ENCODE measurements around the gene CACNA2D4.

CACNA2D4 gene

GRCh38 chr12:1800401-1801302, 117.8 kb downstream of the CACNA2D4 start:
- no peak for DNase-seq (ENCODE audit: low read depth)

- no peak for DNase-seq (ENCODE audit: low read depth)
Measured at GRCh38 chr12:1799882-1800400, 118.5 kb downstream of the CACNA2D4 start.

GRCh38 chr12:1799051-1799881, 119.2 kb downstream of the CACNA2D4 start:
- DNase-seq (ENCODE audit: low read depth): no peak

GRCh38 chr12:1798641-1799020, 119.8 kb downstream of the CACNA2D4 start:
- DNase-seq (ENCODE audit: low read depth): no peak

- no peak for DNase-seq (ENCODE audit: low read depth)
Measured at GRCh38 chr12:1797991-1798640, 120.3 kb downstream of the CACNA2D4 start.

- no peak for DNase-seq (ENCODE audit: low read depth)
Measured at GRCh38 chr12:1797011-1797901, 121.2 kb downstream of the CACNA2D4 start.

GRCh38 chr12:1796515-1797010, 121.9 kb downstream of the CACNA2D4 start:
- DNase-seq (ENCODE audit: low read depth): no peak

- peak; percentile 49 for DNase-seq (ENCODE audit: low read depth)
Measured at GRCh38 chr12:1795785-1796514, 122.5 kb downstream of the CACNA2D4 start.

- no peak for DNase-seq (ENCODE audit: low read depth)
Measured at GRCh38 chr12:1795221-1795784, 123.1 kb downstream of the CACNA2D4 start.

GRCh38 chr12:1794440-1795090, 123.9 kb downstream of the CACNA2D4 start:
- DNase-seq (ENCODE audit: low read depth): no peak

- no peak for DNase-seq (ENCODE audit: low read depth)
Measured at GRCh38 chr12:1793426-1794210, 124.8 kb downstream of the CACNA2D4 start.

- no peak for DNase-seq (ENCODE audit: low read depth)
Measured at GRCh38 chr12:1792406-1792805, 126.0 kb downstream of the CACNA2D4 start.

GRCh38 chr12:1791104-1791841, 127.2 kb downstream of the CACNA2D4 start:
- DNase-seq (ENCODE audit: low read depth): no peak

- no peak for DNase-seq (ENCODE audit: low read depth)
Measured at GRCh38 chr12:1790444-1790843, 128.0 kb downstream of the CACNA2D4 start.

- no peak for DNase-seq (ENCODE audit: low read depth)
Measured at GRCh38 chr12:1787714-1788113, 130.7 kb downstream of the CACNA2D4 start.

- DNase-seq (ENCODE audit: low read depth): no peak
Measured at GRCh38 chr12:1782215-1782614, 136.2 kb downstream of the CACNA2D4 start.

GRCh38 chr12:1781772-1782171, 136.7 kb downstream of the CACNA2D4 start:
- no peak for DNase-seq (ENCODE audit: low read depth)

- DNase-seq (ENCODE audit: low read depth): no peak
Measured at GRCh38 chr12:1779783-1780182, 138.7 kb downstream of the CACNA2D4 start.
